UCSD-AML1 (cell line): ENCODE measurements around the gene SPP1.
"Not testable (repeated sequence)": the region's sequence is repeated elsewhere in the genome, so short reads cannot be mapped to it uniquely, and the experiment has no call there.

Source experiments
- DNase-seq: peaks from one replicate; lab custom pipeline; 2025; ENCODE audit not compliant: unreplicated experiment; lab: John Stamatoyannopoulos, UW

Gene SPP1

GRCh38 chr4:87975466-87975865 is at the start of gene SPP1:
Gene SPP1, plus strand, starts transcription at chr4:87975714. Its CDS starts 1,182 bp downstream, at chr4:87976896.
- peak; percentile 51 for DNase-seq

DNA sequence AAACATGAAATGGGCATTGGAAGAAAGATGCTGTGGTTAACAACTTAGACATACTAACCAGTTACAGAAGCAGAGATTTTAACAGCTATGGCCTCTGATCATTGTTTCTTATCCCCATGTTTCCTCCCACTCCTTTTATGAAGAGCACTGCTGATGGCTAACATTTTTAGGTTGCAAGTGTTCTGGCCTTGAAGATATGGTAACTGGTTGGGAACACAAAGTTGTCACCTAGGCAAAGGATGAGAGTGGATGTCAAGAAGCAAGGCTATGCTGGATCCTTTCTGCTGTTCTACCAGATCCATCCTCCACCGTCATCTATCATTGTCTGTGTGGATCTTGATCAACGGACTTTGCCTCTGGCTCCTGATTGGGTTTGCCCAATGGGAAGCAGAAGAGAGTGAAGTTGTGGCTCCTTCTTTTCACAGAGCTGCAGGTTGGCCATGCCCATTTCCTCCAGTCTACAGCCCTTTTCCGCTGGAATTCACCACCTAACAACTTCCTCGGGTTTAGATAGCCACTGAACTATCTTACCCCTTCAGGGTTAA is 48.9 kb upstream of the SPP1 start:
- no peak for DNase-seq

DNA sequence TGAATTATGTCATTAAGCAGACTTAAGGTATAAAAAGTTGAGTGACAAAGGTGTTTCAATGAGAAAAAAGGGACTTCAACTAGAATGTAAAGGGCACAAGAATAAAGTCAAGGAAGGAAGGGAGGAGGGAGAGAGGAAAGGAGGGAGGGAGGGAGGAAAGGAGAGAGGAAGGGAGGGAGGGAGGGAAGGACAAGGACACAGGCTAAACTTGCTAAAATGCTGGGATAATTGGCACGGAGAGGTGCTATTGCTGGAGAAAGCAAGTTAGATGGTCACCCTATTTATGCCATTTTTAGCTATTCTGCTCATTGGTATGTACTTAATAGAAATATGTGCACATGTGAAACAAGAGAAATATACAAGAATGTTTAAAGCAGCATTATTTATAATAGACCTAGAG is 44.9 kb upstream of the SPP1 start:
- DNase-seq, result no peak

GRCh38 chr4:87931932-87932331 is 43.6 kb upstream of the SPP1 start:
- no peak for DNase-seq

DNA sequence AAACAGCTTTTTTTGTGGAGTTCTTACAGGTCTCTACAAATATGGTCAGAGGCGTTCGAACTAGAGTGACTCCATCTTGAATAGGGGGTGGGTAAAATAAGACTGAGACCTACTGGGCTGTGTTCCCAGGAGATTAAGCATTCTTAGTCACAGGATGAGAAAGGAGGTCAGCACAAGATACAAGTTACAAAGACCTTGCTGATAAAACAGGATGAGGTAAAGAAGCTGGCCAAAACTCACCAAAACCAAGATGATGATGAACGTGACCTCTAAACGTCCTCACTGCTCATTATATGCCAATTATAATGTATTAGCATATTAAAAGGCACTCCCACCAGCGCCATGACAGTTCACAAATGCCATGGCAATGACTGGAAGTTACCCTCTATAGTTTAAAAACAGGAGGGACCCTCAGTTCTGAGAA is 42.8 kb upstream of the SPP1 start:
- DNase-seq, result no peak

- no peak for DNase-seq
These were observed 42.2 kb upstream of the SPP1 start for GRCh38 chr4:87933337-87933736.

GRCh38 chr4:87934157-87934704 is 41.3 kb upstream of the SPP1 start:
- DNase-seq, result no peak

DNA sequence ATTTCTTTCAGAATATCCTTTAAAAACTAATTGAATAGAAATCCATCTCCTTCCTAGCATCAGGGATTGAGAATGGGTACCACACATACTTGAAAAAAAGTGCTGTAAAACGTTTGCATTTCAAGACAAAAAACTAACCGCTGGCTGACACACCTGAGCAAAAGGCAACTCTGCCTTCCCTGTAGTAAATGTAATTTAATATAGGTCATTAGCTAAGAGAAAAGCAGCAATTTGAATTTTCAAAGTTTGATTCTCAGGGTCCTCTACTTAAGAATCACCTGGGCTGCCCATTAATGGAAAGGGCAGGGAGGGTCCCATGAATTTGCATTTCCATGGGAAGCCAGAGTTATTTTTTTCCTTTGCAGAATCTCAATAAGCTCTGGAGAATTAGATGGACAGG is 40.5 kb upstream of the SPP1 start:
- no peak for DNase-seq

- DNase-seq, result not testable (repeated sequence)
These were observed 39.6 kb upstream of the SPP1 start for GRCh38 chr4:87935954-87936353.

DNA sequence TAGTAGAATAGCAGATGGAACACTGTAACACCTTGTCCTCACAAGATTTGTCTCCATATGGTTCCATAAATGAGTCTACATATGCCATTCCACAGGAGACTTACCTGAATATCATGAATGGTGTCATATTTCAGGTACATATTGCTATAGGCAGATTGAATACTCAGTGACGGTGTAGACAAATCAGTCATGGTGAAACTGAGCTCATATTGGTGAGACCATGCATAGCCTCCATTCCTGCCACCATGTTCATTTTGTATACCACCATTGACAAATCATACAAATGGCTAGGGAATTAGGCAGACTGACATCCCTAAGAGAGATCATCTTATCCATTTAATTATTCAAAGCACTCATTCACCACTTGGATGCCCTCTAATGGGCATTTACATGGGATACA is 38.0 kb upstream of the SPP1 start:
- no peak for DNase-seq

- no peak for DNase-seq
These were observed 36.8 kb upstream of the SPP1 start for GRCh38 chr4:87938746-87939145.

GRCh38 chr4:87939978-87940690 is 35.4 kb upstream of the SPP1 start:
- no peak for DNase-seq

DNA sequence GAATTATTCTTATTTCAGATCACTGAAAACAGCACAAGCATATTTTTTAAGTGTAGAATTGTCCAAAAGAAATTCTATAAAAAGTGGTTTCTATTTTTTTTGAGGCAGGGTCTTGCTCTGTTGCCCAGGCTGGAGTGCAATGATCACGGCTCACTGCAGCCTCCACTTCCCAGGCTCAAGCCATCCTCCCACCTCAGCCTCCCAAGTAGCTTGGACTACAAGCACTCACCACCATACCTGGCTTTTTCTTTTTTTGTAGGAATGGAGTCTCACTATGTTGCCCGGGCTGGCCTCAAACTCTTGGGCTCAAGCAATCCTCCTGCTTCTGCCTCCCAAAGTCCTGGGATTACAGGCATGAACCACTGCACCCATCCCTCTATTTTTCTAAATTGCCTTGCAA is 34.7 kb upstream of the SPP1 start:
- not testable (repeated sequence) for DNase-seq

DNA sequence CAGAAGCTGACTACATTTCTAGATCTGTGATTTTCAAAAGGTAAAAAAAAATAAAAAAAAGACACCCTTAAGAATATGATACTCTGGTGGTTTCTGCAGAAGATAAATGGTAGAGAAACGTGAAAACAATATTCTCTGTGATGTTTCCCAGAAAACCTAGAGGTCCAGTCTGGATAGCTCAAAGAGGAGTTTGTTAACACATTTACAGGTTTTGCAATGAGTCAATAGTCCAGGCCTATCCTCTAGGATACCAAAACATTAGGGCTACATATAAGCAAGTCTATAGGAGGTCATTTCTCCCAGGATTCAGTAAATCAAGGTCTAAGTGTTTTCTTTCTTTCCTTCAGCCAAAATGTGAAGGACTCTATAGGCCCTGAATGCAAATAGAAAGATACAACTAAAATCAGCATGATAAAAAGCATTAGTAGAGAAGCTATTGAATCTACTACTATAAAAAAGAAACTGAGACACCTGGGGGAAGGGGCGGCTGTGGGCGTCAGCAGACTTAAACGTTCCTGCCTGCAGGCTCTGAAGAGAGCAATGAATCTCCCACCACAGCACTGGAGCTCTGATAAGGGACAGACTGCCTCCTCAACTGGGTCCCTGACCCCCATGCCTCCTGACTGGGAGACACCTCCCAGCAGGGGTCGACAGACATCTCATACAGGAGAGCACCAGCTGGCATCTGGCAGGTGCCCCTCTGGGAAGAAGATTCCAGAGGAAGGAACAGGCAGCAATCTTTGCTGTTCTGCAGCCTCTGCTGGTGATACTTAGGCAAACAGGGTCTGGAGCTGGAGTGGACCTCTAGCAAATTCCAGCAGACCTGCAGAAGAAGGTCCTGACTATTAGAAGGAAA is 33.7 kb upstream of the SPP1 start:
- DNase-seq, result no peak

- no peak for DNase-seq
These were observed 31.8 kb upstream of the SPP1 start for GRCh38 chr4:87943660-87944149.

DNA sequence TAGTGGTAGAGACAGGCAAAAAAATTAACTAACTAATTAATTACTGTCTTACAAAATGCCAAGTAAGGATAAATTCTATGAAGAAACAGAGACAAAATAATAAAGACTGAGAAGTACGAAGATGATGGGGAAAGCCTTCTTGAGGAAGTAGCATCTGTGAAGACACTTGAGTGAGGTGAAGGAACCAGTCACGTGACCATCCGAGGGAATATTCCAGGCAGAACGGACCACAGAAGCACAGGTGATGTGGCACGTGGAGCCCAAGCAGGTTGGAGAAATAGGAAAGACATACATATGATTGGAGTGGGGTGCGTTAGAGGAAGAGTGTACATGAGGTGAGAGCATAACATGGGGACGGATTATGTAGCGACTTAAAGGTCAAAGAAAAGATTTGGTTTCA is 30.5 kb upstream of the SPP1 start:
- no peak for DNase-seq

DNA sequence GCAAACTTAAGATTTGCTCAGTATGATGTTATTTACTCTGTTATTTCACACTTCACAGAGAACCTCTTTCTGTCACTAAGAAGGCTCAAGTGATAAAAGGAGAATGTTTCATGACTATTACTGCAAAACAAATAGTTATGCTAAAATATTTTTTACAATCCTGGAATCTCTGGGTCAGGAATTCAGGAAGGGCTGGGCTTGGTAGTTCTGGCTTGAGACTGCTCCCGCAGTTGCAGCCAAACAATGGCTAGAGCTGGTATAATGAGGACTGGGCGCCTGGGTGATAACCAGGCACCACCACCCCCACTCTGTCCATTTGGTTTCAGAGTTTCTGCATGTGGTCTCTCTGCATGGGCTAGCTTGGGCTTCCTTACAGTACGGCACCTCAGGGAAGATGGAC is 28.7 kb upstream of the SPP1 start:
- DNase-seq, result no peak

DNA sequence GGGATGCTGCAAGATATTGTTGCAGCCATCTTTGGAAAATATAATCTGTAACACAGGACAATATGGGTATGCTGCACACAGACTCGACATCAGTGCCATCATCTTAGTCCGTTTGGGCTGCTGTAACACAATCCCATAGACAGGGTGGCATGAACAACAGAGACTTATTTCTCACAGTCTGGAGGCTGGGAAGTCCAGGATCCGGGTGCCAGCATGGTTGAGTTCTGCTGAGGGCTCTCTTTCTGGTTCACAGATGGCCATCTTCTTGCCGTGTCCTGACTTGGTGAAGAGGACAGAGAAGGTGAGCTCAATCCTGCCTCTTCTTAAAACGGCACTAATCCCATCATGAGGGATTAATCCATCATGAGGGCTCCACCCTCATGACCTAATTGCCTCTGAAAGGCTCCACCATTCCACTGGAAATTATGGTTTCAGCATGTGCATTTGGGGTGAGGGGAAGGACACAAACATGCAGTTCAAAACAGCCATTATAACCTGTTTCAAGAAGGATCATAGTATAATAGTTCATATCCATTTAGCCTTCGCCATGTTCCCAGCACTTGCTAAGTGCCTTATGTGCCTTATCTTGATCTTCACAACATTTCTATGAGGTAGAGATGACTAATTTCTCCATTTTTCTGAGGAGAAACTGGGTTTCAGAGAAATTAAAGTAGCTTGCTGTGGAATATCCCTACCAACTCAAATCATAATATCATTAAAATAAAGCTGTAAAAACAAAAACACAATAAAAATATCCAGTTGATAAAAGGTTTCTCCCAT is 27.9 kb upstream of the SPP1 start:
- DNase-seq, result no peak

DNA sequence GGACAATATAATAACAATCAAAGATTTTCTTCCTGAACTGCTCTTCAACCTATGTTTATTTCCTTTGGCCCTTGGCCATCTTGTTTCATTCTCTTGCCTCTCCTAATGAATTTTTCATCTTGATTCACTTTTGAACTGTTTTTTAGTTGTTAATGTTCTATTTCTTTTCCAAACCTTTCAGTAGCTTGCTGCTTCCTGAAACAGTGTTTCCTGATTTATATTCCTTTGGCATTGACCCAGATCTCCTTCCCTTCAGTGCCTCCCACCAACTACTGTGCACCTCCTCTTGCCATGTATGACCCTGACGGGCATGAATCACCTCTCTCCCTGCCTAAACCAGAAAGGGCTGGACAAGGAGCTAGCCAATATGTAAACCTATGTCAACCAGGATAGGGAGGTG is 25.6 kb upstream of the SPP1 start:
- no peak for DNase-seq

DNA sequence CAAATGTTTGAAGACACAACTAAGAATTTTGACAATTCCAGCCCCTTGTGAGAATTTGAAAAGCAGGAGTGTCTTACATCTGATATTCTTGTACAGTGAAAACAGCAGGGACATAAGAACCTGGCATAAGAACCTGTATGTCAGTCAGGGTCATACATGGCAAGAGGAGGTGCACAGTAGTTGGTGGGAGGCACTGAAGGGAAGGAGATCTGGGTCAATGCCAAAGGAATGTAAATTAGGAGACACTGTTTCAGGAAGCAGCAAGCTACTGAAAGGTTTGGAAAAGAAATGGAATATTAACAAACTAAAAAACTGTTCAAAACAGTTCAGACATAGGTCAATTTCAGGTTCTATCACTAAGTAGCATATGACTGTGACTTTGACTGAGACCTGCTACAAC is 25.0 kb upstream of the SPP1 start:
- no peak for DNase-seq

DNA sequence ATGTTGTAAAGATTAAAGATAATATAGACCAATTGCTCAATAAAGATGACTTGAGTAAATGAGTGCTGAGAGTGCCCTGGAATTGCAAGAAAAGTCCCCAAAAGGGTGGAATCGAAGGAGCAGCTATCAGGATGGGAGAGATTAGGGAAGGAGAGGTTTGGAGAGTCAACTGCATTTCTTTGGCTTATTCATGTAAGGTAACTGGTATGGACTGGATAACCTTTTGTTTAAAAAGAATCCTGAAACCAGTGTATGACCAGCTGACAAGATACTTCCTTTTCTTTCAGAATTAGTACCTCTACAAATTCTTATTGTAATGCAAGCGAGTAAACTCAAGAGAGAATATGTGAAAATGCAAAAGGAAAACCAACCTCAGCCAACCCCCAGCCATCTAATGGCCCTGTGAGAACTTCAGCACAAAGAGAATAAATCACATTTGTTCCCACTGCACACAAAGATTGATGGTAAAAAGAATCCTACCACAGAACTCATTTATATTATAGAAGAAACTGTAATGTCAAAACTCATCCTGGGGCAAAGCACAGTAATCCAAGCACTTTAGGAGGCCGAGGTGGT is 24.5 kb upstream of the SPP1 start:
- no peak for DNase-seq
